WTC11 (cell line): Measurements from ENCODE around the gene ARMC10.

ENCODE experiments used
- ATF2 ChIP-seq: sonication (generic); formaldehyde crosslinking; IDR thresholded peaks from 2 replicates; pipeline ENCODE4 v1.8.1; 2022; ENCODE audit warnings: low read depth, missing genetic modification reagents, borderline replicate concordance
- CREB1 ChIP-seq: sonication (generic); formaldehyde crosslinking; IDR thresholded peaks from 2 replicates; pipeline ENCODE4 v1.8.0; 2023; ENCODE audit warnings: mild to moderate bottlenecking, missing genetic modification reagents
- CTCF ChIP-seq: fragments of 200-600 bp; IDR thresholded peaks from 2 replicates; pipeline ENCODE4 v1.8.0; 2022; ENCODE audit warnings: antibody characterized with exemption
- E2F1 ChIP-seq: sonication (generic); formaldehyde crosslinking; IDR thresholded peaks from 2 replicates; pipeline ENCODE4 v1.8.0; 2022; ENCODE audit warnings: mild to moderate bottlenecking, missing genetic modification reagents
- ELF4 ChIP-seq: sonication (generic); formaldehyde crosslinking; IDR thresholded peaks from 2 replicates; pipeline ENCODE4 v1.8.1; 2022; ENCODE audit warnings: low read depth, mild to moderate bottlenecking, moderate library complexity, missing genetic modification reagents
- HMGXB4 ChIP-seq: sonication (generic); formaldehyde crosslinking; IDR thresholded peaks from 2 replicates; pipeline ENCODE4 v1.8.1; 2023; ENCODE audit warnings: mild to moderate bottlenecking, moderate library complexity, missing genetic modification reagents
- MAX ChIP-seq: sonication (generic); formaldehyde crosslinking; IDR thresholded peaks from 2 replicates; pipeline ENCODE4 v1.8.0; 2022; ENCODE audit warnings: mild to moderate bottlenecking, missing genetic modification reagents
- MXD4 ChIP-seq: fragments of 250-450 bp; sonication (Bioruptor Pico); IDR thresholded peaks from 2 replicates; pipeline ENCODE4 v1.8.0; 2021; ENCODE audit warnings: mild to moderate bottlenecking, moderate library complexity, borderline replicate concordance
- ZNF416 ChIP-seq: fragments of 250-450 bp; sonication (Bioruptor Pico); IDR thresholded peaks from 2 replicates; pipeline ENCODE4 v1.9.0; 2021; ENCODE audit warnings: mild to moderate bottlenecking, inconsistent platforms
- ZNF512 ChIP-seq: sonication (generic); formaldehyde crosslinking; IDR thresholded peaks from 2 replicates; pipeline ENCODE4 v1.8.1; 2022; ENCODE audit warnings: missing genetic modification reagents, borderline replicate concordance
- ZNF671 ChIP-seq: fragments of 250-450 bp; sonication (Bioruptor Pico); IDR thresholded peaks from 2 replicates; pipeline ENCODE4 v1.8.0; 2021; ENCODE audit warnings: mild to moderate bottlenecking

GRCh38 chr7:103058122-103058521, 16.8 kb upstream of the ARMC10 start:
- TF ChIP-seq CTCF (no peak), ELF4 (CRISPR knock-in tag) (no peak), E2F1 (CRISPR knock-in tag) (no peak), ZNF416 (no peak), CREB1 (CRISPR knock-in tag) (no peak), HMGXB4 (no peak), ZNF512 (CRISPR knock-in tag) (no peak), ATF2 (CRISPR knock-in tag) (no peak), ZNF671 (no peak), MAX (no peak), MXD4 (CRISPR knock-in tag) (no peak)
